HG03159 (cell line): ENCODE measurements around the gene LCE1A.

Experiments
- ATAC-seq: cut with Tn5 transposase; IDR thresholded peaks from one replicate; pipeline ENCODE4 v1.9.1; 2021; ENCODE audit warnings: mild to moderate bottlenecking, moderate library complexity; ENCODE audit not compliant: unreplicated experiment

The LCE1A gene

GRCh38 chr1:152869808-152870419 is 42.6 kb downstream of the LCE1A start:
- no peak for ATAC-seq

- no peak for ATAC-seq
Observed at GRCh38 chr1:152870831-152871730, 43.8 kb downstream of the LCE1A start.

GRCh38 chr1:152871731-152872126 is 44.5 kb downstream of the LCE1A start:
- no peak for ATAC-seq

GRCh38 chr1:152873495-152873894 is 46.2 kb downstream of the LCE1A start:
- ATAC-seq: no peak

- no peak for ATAC-seq
Observed at GRCh38 chr1:152876827-152877226, 49.6 kb downstream of the LCE1A start.
